ENCODE measurements around the gene P2RY14.

P2RY14 gene

DNA sequence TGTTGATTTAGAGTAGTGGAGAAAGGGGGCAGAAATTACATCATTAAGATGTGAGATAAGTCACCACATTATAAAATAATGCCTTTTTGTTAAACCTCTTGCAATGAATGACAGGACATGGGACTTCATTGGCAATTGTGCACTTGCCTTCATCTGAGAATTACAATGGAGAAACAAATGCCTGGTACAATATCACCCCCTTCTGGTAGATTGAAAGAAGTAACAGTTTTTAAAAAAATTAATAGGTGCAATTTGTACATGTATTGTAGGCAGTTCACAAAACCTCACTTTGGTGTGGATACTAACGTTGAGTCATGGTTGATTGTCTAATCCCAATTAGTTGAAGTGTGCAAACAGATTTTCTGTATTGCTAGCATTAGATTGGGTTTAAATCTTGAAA, 4.6 kb upstream of the P2RY14 start:
- TF ChIP-seq, protein P1, sequence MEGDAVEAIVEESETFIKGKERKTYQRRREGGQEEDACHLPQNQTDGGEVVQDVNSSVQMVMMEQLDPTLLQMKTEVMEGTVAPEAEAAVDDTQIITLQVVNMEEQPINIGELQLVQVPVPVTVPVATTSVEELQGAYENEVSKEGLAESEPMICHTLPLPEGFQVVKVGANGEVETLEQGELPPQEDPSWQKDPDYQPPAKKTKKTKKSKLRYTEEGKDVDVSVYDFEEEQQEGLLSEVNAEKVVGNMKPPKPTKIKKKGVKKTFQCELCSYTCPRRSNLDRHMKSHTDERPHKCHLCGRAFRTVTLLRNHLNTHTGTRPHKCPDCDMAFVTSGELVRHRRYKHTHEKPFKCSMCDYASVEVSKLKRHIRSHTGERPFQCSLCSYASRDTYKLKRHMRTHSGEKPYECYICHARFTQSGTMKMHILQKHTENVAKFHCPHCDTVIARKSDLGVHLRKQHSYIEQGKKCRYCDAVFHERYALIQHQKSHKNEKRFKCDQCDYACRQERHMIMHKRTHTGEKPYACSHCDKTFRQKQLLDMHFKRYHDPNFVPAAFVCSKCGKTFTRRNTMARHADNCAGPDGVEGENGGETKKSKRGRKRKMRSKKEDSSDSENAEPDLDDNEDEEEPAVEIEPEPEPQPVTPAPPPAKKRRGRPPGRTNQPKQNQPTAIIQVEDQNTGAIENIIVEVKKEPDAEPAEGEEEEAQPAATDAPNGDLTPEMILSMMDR (IDR thresholded peaks at IDR 0.05; ENCODE audit: insufficient read depth, low read length, poor library complexity, severe bottlenecking): peak; percentile 53
- Histone ChIP-seq H3K4me3 (replicated peaks; ENCODE audit: low read depth, low read length) (no peak overlapping the region), H3K27me3 (replicated peaks; ENCODE audit: control insufficient read depth, insufficient read depth, low read length) (no peaks in the 10 kb centered on the region; the same call in 1 of the 2 replicates), H3K36me3 (ENCODE audit: control insufficient read depth, insufficient read depth, low read length) (no peaks in the 10 kb centered on the region)
- DNase-seq (ENCODE audit: extremely low read depth, insufficient read length): no peak

GRCh38 chr3:151281671-151282324, 3.5 kb upstream of the P2RY14 start:
- Histone ChIP-seq H3K36me3 (ENCODE audit: control insufficient read depth, insufficient read depth, low read length) (no peaks in the 10 kb centered on the region), H3K27me3 (replicated peaks; ENCODE audit: control insufficient read depth, insufficient read depth, low read length) (no peaks in the 10 kb centered on the region; the same call in 1 of the 2 replicates), H3K4me3 (replicated peaks; ENCODE audit: low read depth, low read length) (no peak overlapping the region)
- TF ChIP-seq, protein P1 (IDR thresholded peaks at IDR 0.05; ENCODE audit: insufficient read depth, low read length, poor library complexity, severe bottlenecking): no peak
- no peak for DNase-seq (ENCODE audit: extremely low read depth, insufficient read length)

DNA sequence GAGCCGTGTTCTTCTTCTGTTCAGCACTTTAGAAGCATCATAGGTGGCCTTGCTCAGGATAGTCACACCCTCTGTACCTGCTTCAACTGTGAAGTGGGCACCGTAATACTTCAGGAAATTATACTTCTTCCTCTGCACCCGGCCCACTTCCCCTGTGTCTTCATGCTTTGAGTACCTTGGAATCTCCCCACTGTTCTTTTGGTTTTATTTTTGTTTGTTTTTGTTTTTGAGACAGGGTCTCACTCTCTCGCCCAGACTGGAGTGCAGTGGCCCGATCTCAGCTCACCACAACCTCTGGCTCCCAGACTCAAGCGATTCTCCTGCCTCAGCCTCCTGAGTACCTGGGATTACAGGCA, 1.7 kb downstream of the P2RY14 start:
- no peaks in the 10 kb centered on the region for H3K27me3 ChIP-seq (replicated peaks; ENCODE audit: control insufficient read depth, insufficient read depth, low read length)
- TF ChIP-seq, protein P1 (IDR thresholded peaks at IDR 0.05; ENCODE audit: insufficient read depth, low read length, poor library complexity, severe bottlenecking): no peak
- H3K4me3 ChIP-seq (replicated peaks; ENCODE audit: low read depth, low read length): no peak overlapping the region
- DNase-seq (ENCODE audit: extremely low read depth, insufficient read length): no peak
- no peaks in the 10 kb centered on the region for H3K36me3 ChIP-seq (ENCODE audit: control insufficient read depth, insufficient read depth, low read length)

DNA sequence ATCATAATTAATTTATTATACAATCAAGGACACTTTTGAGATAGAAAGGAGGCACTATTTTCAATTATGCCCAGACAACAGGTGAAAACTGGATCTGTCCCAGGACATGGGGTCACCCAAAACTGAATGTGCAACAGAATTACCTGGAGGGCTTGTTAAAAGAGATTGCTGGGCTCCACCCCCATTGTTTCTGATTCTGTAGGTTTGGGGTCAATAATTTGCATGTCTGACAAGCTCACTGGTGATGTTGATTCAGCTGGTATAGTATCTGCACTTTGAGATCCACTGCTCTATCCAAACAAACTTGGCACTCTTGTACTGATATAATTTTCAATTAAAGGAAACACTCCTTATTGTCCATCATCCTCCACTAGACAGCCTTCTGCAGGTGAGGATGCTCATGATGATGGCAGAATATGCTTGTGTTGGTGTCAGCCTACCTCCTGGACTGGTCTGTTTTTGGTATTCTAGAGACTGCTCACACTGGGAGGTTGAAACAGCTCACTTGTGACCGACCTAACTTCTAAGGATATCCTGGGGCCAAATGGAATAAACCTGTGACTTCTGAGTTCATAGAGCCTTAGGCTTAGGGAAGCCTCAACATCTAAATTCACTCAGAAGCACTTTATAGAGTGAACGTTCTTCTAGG, 2.2 kb downstream of the P2RY14 start:
- no peak overlapping the region for H3K4me3 ChIP-seq (replicated peaks; ENCODE audit: low read depth, low read length)
- TF ChIP-seq, protein P1 (IDR thresholded peaks at IDR 0.05; ENCODE audit: insufficient read depth, low read length, poor library complexity, severe bottlenecking): no peak
- no peaks in the 10 kb centered on the region for H3K36me3 ChIP-seq (ENCODE audit: control insufficient read depth, insufficient read depth, low read length)
- DNase-seq (ENCODE audit: extremely low read depth, insufficient read length): no peak
- no peaks in the 10 kb centered on the region for H3K27me3 ChIP-seq (replicated peaks; ENCODE audit: control insufficient read depth, insufficient read depth, low read length)

- TF ChIP-seq, protein P1 (IDR thresholded peaks at IDR 0.05; ENCODE audit: insufficient read depth, low read length, poor library complexity, severe bottlenecking): no peak
- no peak for DNase-seq (ENCODE audit: extremely low read depth, insufficient read length)
- Histone ChIP-seq H3K36me3 (ENCODE audit: control insufficient read depth, insufficient read depth, low read length) (no peaks in the 10 kb centered on the region), H3K27me3 (replicated peaks; ENCODE audit: control insufficient read depth, insufficient read depth, low read length) (no peaks in the 10 kb centered on the region), H3K4me3 (replicated peaks; ENCODE audit: low read depth, low read length) (no peak overlapping the region)
Measured at GRCh38 chr3:151275091-151275490, 3.3 kb downstream of the P2RY14 start.

All from GM06990 (cell line).